Fibroblast of skin of right quadriceps (primary cell): ENCODE data around the gene GORAB.

Experiments used
- DNase-seq: peaks from one replicate; pipeline ENCODE4 v3.0.0-alpha.2; 2013

The GORAB gene

GRCh38 chr1:170539154-170539553 lies 7.2 kb downstream of the GORAB start:
- DNase-seq = no peak

- DNase-seq = no peak
These were observed 12.7 kb downstream of the GORAB start for GRCh38 chr1:170544624-170545023.

DNA sequence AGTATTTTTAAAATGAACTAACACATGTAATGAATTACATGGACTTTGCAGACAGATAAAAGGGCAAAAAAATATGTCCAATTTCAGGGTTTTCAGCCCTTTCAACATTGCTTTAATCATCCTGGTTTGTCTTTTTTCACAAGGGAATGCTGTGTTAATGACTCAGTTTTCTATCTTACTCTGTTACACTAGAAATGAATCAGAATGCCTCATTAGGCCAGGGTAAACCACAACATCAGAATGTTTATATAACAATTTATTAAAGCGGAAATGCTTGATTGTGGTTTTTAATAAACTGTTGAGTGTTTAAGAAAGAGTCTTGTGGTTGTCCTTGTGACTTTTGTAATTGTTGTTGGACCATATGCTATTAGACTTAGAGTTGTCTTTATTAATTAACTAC lies 13.5 kb downstream of the GORAB start:
- DNase-seq = peak; percentile 94

DNA sequence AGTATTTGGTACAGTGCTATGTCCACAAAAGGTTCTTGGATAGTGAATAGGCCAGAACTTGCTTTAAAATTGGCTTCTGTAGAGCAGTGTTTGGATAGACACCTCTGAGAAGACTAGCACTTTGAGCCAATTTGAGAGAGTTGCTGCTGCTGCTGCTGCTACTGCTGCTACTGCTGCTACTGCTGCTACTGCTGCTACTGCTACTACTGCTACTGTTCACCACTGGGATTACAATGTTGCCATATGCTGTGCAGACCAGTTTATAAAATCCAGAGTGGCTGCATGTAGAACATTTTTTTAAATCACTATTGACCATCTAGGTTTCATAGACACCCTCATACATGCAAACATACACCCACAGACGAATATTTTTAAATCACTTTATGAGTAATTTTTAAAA lies 15.3 kb downstream of the GORAB start:
- DNase-seq = no peak

DNA sequence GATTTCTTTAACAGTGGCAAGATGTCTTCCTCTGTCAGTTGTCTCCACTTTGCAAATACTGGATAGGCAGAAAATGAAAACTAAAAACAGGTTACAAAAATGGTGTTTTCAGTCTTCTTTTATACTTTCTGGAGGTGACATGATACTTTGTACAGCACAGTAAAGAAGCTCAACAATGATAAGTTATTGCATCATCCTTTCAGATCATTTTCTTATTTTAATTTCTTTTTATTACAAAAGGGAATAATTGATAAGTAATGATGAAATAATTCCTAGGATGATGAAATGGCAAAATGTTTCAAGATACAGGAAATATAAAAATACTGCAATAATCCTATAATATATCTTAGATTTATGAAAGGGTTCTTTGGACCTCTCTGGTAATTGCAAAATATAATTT lies 16.5 kb downstream of the GORAB start:
- DNase-seq = no peak

GRCh38 chr1:170555370-170555769 lies 23.4 kb downstream of the GORAB start:
- DNase-seq = peak; percentile 43

DNA sequence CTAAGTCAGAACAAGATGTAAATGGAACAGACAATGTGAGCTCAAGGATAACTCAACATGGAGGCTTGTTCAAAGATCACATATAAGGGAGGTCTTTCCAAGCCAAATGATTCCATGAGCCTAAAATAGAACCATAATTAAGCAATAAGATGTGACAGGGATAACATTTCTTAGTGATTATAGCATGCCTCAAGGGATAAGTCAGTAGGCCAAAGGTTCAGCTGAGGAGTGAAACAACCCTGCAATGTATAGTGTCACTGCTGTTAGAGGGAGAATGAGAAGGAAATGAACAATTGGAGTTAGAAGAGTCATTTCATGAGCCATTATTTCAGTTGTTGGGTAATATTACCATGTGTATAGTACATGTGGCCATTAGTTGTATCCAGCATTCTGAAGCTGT lies 25.0 kb downstream of the GORAB start:
- peak; percentile 86 for DNase-seq

DNA sequence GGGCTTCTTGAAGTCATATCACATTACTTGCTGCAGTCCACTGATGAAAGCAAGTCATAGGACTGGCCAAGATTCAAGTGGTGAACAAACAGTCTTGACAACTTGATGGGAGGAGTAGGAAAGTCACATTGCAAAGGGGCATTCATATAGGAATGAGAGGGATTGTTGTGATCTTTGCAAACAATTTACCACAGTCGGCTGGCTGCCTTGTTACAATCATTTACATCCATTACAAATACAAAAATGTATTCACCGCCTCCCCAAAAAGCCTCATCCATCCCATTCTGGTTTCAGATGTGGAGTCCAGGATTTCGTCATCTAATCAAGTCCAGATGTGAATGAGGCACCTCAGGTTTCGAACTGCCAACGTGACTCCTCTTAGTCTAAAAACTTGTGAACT lies 26.8 kb downstream of the GORAB start:
- DNase-seq = peak; percentile 46

- no peak for DNase-seq
These were observed 27.2 kb downstream of the GORAB start for GRCh38 chr1:170559166-170559565.

DNA sequence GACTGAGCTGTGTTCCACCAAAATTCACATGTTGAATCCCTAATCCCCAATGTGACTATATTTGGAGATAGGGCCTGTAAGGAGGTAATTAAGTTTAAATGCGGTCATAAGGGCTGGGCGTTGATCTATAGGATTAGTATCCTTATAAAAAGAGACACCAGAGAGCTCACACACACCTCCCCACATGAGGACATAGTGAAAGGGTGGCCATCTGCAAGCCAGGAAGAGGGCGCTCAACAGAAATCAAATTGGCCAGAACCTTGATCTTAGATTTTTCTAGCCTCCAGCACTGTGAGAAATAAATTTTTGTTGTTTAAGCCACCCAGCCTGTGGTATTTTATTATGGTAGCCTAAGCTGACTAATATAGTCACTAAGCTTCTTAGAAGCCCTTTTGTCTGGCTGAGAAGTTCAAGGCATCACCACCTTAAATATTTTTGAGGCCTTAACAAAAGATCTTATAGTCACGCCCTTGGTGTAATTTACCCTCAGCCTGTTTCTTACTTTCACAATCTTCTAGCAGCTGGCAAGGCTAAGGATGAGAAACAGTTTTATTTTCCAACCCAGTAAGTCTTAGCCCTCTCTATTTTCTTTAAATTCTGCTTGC lies 28.8 kb downstream of the GORAB start:
- no peak for DNase-seq

DNA sequence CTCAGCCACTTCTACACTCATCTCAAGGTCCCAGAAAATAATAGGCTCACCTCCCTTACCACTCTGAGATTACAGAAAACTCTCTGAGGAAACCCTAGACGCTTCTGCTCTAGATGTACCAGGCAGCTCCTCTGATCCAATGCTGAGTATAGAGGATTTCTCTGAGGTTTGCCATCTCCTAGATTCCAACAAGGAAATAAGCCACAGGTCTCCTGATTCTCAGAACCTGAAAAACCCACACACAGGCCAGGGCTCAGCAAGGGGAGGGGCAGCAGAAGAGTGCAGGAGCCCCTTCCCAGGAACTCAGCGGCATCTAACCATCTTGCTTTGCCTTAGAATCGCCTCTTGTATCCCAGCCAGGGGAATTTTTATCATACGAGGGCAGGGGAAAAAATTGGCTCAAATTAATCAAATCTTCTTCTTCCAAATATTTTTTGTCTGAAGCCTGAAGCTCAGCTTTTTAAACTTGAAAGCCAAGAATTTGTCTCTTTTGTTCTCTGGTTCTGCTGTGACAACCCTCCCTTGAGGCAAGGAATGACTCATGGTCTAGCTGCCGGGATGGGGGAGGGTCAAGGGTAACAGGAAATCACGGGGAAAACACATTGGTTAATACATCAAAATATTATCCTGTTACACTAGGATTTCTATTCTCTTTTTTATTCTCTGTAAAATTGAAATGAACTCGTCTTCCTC lies 30.8 kb downstream of the GORAB start:
- DNase-seq = peak; percentile 90

DNA sequence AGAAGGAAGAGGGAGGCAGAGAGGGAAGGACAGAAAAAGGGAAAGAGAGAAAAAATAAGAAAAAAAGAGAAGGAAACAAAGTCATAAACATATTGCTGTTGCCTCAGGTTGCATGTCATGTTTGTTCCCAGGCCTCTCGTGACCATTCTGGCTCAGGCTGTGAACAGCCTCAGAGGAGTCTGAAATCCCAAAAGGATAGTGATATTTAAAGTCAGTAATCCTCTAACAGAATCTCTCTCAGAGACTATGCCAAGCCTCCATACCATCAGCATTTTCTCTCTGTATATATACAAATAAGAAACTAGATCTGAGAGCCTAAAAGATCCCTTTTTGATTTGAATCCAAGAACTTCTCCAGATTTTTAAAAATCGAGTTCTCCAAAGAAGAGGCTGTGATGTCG lies 35.2 kb downstream of the GORAB start:
- DNase-seq = no peak

- DNase-seq = no peak
These were observed 36.2 kb downstream of the GORAB start for GRCh38 chr1:170568197-170568596.

DNA sequence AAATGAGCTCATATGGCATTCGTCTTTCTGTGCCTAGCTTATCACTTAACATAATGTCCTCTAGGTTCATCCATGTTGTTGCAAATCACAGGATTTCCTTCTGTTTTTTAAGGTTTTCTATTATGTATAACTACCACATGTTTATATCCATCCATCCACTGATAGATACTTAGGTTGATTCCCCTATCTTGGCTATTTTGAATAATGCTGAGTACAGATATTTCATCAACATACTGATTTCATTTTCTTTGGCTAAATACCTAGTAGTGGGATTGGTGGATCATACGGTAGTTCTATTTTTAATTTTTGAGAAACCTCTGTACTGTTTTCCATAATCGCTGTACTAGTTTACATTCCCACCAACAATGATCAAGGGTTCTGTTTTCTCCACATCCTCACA lies 45.0 kb downstream of the GORAB start:
- DNase-seq = no peak

GRCh38 chr1:170578359-170578758 lies 46.4 kb downstream of the GORAB start:
- no peak for DNase-seq

GRCh38 chr1:170580636-170581440 lies 48.9 kb downstream of the GORAB start:
- DNase-seq = no peak

DNA sequence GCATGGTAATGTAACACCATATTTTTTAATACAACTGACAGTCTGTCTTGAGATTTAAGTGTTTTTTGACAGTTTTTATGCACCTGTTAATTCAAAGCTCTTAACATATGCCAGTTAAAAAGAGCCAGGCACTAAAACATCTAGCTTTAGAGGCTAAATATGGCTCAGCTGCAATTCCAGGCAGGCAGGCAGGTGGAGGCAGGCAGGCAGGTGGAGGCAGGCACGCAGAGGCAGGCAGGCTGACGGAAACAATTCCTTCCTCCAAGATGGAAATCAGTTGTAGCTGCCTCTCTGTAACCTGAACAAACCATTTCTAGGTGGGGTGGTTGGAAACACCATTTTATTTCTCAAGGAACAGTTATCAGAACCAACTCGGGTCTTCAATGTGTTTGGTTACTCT lies 51.2 kb downstream of the GORAB start:
- DNase-seq = no peak

GRCh38 chr1:170586321-170587252 lies 54.6 kb downstream of the GORAB start:
- peak; percentile 81 for DNase-seq

GRCh38 chr1:170587253-170587593 lies 55.3 kb downstream of the GORAB start:
- DNase-seq = peak; percentile 21

DNA sequence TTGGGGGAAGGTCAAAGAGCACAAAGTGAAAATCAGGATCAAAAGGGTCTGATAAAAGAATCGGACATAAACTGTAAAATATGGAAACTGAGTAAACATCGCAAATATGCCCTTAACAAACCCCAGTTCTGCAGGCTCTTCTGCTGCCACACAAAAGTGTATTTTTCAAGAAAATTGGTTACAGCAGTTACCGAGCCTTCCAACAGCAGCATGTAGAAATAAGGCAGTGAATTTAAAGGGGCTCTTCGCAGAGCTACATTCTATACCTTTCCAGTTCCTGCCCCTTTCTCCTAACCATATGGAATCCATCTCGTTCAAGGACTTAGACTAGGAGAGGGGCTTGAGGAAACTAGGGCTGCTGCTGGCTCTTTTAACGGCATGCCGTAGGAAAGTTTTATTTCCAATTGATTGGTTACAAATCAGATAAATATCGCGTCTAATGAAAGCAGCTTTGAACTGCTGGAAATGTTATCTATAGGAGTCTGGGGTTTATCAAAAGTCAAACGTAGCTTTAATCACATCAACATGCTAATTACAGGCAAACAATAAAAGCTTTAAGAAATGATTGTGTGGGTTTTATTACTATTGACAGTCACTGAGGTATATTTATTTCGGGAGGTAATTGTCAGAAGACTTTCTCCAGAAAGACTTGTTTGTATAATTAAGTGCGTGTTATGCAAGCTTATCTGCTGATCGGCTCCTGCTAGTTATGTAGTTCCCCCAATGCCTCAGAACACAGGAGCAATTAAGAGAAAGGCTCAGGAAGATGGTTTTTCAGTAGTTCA lies 59.1 kb downstream of the GORAB start:
- DNase-seq = no peak

DNA sequence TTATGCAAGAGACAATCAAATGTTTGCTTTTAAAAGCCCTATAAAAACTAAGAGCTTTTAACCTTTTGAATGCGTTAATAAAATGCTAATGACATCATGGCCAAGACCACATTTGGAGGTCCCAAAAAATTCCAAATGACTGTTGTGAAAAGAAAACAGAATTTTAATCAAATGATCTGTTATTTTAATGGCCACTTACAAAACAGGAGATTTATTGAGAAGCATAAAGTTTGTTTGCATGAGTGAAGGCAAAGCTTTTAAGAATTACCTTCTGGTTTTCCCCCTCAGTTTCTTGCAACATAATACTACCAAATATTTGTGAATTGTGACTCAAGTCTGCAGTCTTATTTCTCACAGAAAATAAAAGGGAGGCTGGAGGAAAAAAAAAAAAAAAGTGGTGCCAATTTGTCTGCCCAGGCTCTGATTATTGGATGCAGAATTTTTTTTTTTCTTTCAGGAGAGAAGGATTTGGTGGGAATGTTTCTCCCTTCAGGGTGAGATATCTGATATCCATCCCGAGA lies 60.7 kb downstream of the GORAB start:
- peak; percentile 64 for DNase-seq
